AG08395 (cell line): Measurements from ENCODE around the gene EIF4G2.

Experiments used
- DNase-seq: peaks from one replicate; pipeline ENCODE4 v3.0.0; 2012; ENCODE audit warnings: mixed read lengths, low spot score

Gene EIF4G2

DNA sequence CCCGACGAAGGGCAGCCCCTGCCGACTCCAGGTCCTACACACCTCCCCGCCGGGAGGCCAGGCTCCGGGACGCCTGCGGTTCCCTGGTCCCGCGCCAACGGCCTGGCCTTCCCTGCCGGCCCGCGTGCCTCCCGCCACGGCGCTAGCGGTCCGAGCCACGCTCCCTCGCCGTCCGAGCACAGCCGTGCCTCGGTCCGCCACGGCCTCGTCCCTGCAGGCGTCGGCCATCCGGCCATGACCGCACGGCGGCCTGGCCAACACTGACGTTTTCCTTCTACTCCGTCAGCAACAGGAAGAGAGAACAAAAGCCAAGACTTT lies 532 bp downstream of the EIF4G2 start:
- DNase-seq = no peak

DNA sequence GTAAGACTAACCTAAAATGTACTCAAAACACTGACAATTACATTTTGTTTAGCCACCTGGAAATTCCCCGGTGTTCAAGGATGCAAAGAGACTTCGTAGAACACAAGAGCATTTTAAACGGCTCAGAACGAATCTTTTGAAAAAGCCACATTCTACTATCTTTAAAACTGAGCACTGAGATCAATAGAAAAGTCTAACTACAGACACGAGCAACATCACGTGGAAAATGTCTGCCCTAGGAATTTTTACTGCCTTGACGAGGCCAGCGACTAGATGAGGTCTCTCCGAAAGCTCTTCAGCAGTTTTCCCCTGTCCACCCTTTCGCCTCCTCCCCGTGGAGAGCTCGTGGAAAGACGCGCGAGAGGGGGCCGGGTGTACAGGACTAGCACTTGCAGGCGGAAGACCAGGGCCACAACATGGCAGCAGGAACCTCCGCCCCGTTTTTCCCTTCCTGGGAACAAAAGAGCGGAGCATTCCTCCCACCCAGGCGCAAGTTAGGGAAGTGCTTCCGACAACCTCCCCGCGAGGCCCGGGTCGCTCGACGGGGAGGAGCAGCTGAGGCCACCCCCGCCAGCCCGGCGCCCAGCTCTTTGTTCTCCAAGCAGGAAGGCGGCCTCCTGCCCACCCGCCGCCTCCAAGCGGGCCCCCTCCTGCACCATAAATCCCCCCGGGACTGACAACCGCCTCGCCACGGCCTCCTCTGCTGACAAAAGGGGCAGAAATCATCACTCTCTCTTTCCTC lies 1.1 kb downstream of the EIF4G2 start:
- DNase-seq = peak; percentile 51

DNA sequence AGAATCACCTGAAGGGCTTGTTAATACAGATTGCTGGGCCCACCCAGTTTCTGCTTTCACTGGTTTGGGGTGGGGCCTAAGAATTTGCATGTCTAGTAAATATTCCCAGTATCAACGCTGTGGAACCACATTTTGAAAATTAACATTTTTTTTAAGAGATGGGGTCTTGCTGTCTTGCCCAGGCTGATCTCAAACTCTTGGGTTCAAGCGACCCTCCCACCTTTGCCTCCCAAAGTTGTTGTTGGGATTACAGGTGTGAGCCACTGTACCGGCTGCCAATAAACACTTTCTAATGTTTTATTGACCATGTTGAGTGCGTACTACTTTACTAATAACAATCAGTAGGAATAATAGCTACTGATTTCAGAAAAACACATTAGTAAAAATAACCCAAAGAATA lies 2.5 kb downstream of the EIF4G2 start:
- DNase-seq = no peak

DNA sequence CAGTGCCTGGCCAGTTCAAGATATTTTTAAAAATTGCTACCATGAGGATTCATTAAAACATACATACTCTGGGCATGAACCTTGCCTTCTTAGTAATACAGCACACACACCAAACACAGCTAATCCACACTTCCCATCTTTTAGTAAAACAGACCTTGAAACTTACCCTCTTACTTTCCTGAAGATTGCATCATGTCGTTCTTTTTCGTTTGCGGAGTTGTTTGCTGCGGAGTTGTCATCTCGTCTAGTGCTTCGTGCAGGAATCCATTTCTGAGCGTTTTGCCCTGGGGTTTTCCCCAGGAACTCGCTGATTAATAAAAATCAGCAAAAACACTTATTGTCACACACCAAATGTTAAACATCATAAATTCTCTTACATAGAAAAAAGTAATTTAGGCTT lies 3.0 kb downstream of the EIF4G2 start:
- DNase-seq = no peak

DNA sequence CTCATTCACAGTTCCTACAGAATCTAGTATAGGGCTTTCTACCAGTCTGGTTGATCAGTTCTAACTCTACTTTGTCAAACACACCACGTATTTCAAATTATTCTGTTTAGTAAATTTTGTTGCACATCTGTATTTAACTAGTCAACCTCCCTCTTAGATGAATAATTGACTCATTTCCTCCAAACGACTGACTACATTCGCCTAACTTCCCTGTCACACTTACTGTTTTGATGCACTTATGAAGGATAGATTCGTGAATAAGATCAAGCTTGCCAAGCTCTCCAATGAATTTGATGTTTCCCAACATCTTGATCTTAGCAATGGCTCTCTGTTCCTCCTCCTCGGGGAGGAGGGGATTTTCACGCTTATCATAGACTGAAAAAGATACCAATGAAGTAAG lies 5.0 kb downstream of the EIF4G2 start:
- DNase-seq = no peak

DNA sequence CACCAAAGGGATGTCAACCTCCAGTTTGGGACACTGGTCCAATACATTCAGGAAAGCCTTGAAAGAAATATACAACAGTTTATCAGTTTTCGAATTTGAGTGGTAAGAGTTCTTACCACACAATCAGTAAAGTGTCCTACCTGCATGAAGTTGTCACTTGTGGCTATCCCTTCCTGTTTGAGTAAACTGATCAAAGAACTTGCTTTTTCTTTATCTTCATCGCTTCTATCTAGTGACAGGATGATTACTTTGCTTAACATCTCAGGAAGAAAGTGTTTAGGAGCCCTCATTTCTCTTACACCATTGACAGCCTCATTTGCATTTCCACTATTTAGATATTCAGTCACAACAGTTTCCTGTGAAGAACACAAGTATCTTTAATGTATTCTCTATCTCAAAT lies 8.4 kb downstream of the EIF4G2 start:
- no peak for DNase-seq

DNA sequence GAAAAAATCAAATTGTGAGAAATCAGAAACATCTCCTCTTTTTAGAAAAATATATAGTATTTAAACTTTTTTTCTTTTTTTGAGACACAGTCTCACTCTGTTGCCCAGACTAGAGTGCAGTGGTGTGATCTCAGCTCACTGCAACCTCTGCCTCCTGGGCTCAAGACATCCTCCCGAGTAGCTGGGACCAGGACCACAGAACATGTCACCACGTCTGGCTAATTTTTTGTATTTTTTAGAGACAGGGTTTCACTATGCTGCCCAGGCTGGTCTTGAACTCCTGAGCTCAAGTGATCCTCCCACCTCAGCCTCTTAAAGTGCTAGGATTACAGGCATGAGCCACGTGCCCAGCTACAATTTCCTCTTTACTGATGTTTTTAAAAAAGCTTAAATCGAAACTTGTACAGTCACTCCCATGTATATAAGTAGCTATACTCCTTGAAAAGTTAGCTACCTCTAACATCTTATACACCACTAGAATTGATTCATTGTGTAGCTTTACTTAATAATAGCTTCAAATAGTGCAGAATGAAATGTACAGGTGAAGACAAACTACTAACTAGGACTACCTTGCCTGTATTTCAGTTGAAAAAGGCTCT lies 10.3 kb downstream of the EIF4G2 start:
- DNase-seq = no peak

DNA sequence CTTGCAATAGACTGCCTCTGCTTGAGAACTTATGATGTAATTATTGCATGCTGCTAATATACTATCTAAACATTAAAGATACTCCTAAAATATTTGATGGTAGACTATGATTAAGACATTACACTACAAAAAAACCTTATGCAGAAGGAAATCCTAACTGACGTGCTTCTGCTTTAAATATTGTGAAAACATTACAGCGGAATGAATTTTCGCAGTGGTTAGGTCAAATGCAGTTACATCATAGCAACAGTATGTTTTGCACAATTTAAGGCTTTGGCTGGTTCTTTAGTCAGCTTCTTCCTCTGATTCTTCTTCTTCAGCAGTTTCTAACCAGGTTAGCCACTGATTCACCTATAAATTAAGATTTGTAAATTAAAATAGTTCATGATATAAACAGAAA lies 11.2 kb downstream of the EIF4G2 start:
- no peak for DNase-seq

DNA sequence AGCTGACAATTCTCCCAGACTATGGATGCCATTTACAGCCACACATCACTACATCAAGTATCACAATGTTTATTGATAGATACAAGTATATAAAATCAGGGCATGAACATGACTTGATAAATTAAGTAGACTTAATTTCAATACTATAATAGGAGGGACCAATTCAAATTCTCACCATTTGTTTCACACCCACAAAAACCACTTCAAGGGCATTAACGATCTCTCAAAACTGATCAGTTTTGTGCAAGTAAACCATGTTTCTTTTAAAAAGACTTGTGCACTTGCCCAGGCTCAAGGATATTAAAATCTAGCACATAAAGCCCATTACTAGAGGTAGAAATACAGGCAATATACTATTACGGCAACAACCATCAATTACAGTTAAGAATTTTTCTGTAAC lies 11.7 kb downstream of the EIF4G2 start:
- DNase-seq = no peak

DNA sequence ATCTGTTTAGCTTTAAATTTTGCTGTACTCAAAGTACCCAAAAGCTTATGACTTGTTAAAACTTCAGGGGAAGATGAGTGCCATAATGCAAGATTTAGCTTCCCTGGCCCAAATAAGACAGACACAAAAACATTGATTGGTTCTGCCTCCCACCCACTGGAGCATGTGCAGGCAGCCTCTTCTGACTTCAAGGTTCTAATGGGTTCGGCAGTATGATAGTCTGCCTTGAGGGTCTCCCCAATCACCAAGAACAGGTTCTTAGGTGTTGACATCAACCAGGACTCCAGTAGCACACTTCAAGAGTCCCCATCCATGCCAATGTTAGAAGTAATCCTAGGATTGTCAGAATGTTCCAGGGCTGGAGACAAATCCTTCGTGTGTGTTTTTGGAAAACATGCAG lies 12.5 kb downstream of the EIF4G2 start:
- DNase-seq = no peak

DNA sequence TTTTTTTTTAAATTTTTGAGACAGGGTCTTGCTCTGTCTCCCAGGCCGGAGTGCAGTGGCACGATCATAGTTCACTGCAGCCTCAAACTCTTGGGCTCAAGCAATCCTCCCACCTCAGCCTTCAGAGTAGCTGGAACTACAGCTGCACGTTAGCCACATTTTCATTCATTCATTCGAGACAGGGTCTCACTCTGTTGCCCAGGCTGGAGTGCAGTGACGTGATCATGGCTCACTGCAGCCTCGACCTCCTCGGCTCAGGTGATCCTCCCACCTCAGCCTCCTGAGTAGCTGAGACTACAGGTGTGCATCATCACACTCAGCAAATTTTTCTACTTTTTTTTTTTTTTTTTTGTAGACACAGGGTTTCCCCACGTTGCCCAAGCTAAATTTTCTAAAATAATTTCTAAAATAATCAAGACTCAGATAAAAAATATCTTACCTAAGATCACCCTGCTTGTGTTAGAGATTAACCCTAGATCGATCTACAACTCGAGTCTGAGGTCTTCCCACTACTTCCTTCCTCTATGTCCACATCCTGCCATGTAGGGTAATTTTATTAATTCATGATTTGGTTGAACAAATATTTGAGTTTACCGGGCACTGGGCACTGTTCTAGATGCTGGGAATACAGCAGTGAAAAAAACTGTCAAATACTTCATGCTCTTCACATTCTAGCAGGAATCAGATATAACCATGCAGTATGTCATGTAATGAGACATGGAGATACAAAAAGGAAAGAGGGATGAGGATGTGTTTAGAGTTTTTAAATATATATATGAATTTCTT lies 15.1 kb downstream of the EIF4G2 start:
- no peak for DNase-seq

DNA sequence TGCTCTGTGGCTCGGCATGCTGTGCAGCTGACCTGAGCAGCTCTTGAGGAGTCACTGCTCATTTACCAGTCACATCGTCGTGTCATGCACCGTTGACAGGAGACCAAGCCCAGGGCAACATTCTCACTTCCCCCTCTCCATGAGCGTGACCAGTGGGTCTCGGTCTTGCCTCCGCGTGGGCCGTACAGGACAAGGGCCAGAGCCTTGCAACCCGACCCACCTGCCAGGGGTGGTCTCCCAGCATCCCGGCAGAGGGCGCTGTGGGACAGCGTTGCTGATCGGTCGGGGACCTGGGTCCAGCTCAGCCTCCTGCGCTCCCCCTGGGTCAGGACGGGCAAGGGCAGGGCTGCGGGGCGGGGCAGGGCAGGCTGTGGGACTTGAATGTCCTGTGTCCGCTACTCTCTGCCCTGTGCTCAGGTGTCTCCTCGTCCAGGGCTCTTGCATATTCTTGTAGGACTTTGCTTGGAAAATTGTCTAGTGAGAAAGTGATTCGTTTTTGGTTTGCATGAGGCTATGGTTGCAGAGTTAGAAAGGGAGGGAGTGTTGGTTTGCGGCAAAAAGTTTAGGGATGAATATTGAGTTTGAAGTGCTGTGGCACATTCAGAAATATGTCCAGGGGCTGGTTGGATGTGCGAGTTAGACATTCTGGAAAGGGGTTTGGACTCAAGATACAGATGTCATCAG lies 16.2 kb downstream of the EIF4G2 start:
- peak; percentile 89 for DNase-seq

DNA sequence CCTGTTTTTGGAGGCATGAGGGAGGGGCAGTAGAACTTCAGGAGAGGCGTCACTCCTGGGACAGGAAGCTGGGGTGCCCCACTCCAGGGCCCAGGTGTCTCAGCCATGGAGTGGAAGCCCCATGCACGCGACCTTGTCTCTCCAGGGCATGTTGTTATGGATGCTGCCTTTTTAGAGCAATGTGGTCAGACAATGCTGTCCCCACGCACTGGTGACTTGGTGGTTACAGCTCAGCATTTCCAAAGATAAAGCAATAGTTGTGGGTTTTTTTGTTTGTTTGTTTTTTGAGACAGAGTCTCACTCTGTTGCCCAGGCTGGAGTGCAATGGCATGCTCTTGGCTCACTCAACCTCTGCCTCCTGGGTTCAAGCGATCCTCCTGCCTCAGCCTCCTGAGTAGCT lies 22.3 kb downstream of the EIF4G2 start:
- no peak for DNase-seq

DNA sequence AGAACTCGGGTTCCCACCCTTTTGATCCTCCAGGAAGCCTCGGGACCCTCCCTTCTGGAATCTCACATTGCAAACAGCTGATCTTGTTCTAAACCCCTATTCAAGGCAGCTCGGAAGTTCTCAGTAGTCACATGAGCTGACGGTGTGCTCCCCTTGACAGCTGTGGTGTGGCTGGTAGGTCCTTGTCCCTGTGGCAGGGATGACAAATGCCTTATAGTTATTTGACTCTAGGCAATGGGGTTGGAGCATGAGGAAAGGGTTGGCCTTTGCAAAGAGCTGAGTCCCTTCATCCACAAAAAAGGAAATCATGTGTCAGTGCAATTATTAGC lies 23.6 kb downstream of the EIF4G2 start:
- no peak for DNase-seq

DNA sequence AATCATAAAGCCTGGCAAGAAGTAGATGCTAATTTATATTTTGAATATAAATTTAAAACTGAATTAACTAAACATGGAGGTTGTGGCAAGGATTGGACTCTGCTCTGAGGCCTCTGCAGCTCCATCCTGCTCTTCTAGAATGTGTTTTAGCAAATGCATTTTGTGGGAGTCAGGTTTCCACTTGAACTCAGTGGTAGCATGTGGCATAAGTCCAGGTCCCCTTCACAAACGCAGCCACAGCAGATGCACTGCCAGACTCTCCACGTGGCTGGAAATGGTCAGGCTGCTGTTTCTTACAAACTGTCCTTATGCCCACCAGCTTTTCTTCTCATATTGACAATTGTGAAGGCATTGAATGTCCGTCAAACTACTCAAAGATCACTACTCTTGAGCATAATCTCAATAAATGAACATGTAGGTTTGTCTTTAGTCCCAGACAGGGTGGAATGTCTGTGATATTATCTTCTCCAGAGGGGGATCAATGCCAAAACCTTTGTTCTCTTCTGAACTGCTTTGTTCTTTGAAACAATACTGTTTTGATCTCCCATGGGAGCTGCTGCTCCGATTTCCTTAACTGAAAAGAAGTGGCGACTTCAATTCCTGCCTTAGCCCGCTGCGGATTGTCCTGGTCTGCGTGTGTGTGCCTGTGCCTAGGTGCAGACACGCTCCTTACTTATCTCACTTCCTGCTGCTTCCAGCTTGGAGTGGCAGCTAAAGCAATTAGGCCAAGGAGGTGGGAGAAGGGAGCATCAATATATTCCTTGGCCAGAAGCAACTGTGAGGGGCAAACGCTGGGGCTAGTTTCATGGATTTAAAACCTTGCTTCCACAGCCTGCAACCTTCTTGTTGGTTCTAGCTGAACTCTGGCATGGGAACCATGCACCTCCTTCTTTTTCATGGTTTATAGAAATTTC lies 24.2 kb downstream of the EIF4G2 start:
- no peak for DNase-seq

DNA sequence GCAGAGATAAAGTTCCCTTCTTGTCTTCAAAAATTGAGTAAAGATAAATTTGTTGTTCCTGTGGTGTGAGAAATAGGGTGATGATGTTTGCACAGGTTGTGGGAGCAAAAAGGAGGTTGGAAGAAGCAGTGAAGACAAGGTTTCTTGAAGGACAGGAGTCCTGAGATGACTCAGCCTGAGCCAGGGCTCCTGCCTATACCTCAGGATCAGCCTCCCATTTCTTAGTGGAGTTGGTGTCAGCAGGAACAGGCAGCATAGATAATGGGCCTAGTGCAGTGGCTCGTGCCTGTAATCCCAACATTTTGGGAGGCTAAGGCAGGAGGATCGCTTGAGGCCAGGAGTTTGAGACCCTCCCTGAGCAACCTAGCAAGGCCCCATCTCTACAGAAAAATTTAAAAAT lies 28.7 kb downstream of the EIF4G2 start:
- no peak for DNase-seq

DNA sequence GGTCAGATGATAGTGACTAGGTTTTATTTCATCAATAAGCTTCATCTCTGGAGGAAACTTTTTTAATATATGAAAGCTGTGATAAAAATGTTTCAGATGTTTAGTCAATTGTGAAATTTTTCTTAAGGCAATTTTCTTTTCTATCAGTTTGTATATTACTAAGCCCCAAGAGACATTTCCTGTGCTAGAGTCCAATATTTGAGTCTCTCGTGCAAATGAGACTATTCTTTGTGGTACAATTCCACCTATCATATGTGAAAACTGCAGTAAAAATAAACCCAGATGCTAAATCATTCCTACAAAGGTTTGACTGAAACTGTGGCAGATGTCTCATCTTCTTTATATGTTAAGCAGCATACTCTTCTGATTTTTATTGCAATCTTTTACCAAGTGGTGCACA lies 29.6 kb downstream of the EIF4G2 start:
- DNase-seq = no peak

DNA sequence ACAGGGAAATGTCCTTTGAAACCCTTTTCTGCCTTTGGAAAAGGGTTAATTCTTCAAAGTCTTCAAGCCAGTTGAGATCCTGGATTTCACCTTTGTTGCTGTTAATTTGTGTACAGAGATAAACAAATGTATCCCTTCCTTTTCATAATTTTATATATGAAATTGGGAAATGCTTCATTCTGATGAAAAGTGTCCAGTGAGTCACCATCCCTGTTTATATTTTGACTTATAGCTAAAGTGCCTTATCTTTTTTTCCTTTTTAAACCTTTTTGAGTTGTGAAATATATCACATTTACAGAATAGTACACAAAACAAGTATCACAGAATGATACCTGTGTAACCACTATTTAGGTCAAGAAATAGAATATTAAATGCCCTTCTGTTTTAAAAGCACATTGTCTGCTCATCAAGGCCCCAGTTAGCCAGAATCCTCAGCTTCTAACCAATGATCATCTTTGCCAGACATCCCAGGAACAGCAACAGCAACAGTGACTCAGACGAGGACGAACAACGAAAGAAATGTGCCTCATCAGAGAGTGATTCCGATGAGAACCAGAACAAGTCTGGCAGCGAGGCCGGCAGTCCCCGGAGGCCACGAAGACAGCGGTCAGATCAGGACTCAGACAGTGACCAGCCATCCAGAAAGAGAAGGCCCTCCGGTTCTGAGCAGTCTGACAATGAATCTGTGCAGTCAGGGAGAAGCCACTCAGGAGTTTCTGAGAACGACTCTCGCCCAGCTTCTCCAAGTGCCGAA lies 30.3 kb downstream of the EIF4G2 start:
- peak; percentile 97 for DNase-seq

DNA sequence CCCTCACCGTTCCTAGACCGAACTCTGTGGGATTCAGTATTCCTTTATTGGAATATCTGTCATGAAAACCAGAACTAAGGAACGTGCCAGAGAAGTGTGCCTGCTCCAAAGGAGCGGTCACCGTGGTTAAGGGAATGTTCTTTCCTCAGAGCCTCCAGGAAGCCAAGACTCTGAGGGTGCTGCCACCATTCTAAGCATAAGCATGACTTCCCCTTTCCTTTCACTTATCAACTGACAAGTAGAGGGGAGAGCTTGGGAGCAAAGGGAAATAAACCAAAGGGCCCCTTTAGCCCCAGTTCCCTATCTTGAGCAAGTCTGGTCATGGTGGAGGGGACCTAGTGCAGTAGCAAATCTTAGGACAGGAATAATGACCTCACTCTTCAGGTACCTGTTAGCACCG lies 30.9 kb downstream of the EIF4G2 start:
- DNase-seq = peak; percentile 25

DNA sequence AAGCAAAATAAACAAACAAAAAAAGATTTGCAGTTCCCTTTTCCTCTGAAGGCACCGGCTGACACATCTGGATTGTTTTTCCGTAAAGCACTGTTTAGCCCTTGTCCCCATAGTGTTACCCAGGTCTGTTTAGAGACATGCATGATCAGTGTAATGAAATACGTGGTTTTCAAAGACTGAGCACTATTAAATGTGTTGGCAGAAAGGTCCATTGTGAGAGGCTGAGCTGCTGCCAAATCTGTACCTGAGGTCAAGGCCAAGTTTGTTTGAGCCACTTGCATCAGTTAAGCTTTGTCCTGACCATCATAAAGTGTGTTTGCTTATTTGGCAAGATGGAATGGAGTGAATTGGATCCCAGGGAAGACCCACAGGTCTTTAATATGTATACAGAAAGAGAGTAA lies 31.3 kb downstream of the EIF4G2 start:
- no peak for DNase-seq

DNA sequence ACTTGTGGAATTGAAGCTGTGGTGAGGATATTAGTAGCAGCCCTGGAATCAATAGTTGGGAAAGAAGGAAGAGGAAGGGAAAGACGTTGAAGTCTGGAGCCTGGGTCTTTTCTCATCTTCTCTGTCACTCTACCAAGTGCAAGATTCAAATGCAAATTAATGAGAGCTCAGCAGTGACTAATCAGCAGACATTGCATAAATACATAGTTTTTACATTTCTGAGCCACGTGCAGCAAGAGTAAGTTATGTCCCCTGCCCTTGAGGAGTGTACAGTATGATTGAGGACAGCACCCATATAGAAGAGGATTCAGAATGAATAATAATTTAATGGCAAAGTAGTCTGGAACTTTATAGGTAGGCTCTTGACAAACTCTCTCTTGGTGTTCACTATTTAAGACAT lies 33.9 kb downstream of the EIF4G2 start:
- DNase-seq = no peak
